Fibroblast of skin of scalp (primary cell): ENCODE results near the gene FMO3. TPM values are rescaled to one million over a fixed set of nuclear protein-coding genes. Genes with fewer than 3 reads are reported as not detected.

ENCODE experiments used
- DNase-seq: peaks from one replicate; pipeline ENCODE4 v3.0.0-alpha.2; 2013
- polyA plus RNA-seq, 2 experiments: library from polyadenylated mRNA; unstranded; fragments of 120-200 nt; gene quantifications; one replicate each; pipeline ENCODE4 v1.2.1, GENCODE V29; 2013; ENCODE audit not compliant: insufficient read length in 2 of 2

Gene FMO3
- polyA plus RNA-seq (2013, experiment 1 of 2; ENCODE audit: insufficient read length), result 0.54 TPM
- 0.57 TPM for polyA plus RNA-seq (2013, experiment 2 of 2; ENCODE audit: insufficient read length)

DNA sequence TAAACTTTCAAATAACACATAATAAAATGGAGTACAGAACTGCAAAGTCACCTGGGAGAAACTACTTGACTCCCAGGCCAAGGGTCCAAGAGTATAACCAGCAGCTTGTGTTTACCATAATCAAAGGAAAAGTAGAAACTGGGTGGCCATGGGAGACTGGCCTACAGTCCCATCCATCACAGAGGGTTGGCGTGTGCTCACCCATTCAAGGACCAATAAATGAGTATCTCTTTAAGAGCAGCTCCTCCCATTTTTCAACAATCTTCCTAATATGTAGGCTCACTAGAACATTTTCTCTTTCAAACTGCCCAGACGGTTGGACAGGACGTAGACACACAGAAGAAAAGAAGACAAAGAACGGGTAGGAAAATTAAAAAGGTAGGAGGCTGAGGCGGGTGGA lies at the start of gene FMO3:
FMO3 (plus strand) TSS at position 302 of the 400 bp plus-strand sequence. CDS start 1,754 bp downstream, outside the sequence.
- no peak for DNase-seq

- DNase-seq, result no peak
These were observed 42.7 kb upstream of the FMO3 start for GRCh38 chr1:171048014-171048413.

DNA sequence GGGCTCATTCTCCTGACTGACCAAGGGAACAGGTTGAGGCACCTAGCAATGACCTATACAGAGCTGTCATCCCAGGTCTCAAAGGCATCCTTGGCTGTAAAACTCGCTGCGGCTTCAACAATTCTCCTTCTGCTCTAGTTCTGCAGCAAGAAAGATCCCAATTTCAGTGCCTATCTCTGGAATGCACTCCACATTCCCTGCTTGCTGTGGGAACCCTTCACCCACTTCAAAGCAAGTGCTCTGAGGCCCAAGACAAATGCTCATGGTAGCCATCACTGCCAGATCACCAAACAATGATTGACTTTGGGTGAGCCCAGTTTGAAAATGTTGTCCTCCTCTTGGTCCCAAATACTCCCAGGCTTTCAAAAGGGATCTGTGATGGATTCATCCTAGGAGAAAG lies 37.7 kb upstream of the FMO3 start:
- no peak for DNase-seq

DNA sequence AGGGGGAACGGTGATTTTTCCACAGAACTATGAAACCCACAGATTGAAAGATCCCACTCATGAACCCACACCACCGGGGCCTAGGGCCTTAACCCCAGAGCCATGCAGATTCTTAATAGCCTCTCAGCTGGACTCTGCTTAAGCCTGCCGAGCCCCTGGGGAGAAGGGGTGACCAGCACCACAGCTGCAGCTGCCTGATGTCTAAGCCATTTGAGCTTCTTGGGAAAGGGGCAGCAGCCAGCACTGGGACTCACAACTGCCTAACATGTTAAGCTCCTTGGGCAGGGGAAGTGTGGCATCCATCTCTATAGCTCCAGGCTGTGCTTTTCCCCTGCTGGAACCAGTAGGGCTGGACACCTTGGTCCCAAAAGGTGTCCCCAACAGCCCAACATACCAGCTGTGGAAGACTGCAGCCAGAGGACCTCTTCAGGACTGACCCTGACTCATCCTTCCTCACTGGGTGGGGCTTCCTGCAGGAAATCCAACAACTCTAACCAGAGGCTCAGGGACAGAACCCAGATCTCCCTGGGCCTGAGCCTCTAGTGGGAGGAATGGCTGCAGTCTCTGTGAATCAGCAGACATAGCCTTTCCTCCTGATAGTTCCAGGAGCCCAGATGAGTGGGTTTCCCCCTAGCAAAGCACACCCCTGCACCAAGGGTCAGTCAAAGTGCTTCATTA lies 34.6 kb upstream of the FMO3 start:
- DNase-seq, result peak; percentile 36

GRCh38 chr1:171061425-171062143 lies 29.1 kb upstream of the FMO3 start:
- DNase-seq, result no peak

DNA sequence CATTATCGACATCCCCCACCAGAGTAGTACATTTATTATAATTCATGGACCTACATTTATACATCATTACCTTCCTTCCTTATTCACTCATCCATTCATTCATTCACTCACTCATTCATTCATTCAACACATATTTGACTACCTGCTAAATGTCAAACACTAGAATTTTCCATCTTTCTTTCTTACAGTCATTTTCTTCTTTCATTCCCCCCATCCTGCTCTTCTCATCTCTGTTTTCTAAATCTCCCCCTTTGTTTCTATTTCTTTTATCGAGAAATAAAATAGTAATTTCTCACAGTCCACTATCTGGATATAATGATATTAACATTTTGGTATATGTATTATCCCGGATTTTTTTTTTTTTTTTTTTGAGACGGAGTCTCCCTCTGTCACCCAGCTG lies 27.8 kb upstream of the FMO3 start:
- DNase-seq, result no peak

- DNase-seq, result no peak
These were observed 15.7 kb upstream of the FMO3 start for GRCh38 chr1:171075041-171075440.

GRCh38 chr1:171081314-171081753 lies 9.4 kb upstream of the FMO3 start:
- peak; percentile 71 for DNase-seq

DNA sequence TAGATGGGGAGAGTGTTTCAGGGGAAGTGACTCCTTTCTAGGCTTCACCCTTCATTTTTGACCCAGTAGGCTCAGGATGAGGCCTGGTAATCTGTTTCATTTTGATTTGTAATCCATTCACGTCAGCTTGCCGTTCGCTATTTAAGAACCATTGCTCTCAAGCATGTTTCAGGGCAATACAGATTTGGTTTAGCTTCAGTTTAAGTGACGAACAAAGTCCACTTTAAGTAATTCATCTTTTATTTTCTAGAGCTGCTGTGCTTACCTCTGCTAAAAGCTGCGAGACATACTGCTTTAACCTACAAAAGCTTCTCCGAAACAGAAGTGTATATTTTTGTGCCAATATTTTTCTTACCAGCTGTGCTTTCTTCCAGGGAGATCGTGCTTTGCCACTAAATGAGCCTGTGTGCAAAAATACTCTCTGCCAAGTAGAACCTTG lies 8.9 kb upstream of the FMO3 start:
- no peak for DNase-seq

DNA sequence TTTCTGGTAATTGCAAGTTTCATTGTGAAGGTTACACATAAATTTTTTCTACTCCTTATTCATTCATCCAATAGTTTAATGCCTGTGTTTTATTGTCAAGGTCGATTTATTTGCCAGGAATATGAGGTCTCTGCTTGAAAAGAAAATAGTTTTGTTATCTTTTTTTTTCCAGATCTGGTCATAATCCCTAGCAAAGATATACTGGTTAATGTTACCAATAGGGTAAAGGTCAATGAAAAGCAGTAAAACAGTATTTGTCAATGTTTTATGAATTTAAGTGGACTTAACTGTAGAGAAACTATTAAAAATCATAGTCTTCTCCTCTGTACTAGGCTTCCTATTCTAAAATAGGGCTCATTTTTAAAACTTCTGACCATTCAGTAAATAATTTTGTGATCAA lies 8.1 kb upstream of the FMO3 start:
- no peak for DNase-seq

DNA sequence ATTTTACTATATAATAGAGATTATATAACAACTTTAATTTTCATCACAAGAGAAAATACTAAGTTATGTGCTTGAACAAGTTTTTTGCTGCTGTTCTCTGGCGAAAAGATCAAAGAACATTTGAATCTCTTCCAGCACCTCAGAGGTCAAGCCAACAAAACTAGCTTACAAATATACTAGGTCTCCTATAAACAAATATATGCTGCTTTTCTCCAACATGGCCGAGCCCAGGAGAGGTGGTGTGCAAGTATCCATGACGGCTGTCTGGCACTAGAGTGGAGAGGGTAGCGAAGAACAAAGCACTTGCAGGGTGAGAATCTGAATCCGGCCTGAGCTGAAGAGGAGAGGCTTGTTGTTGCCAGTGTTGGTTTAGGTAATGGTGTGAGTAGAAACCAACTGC lies 7.5 kb upstream of the FMO3 start:
- no peak for DNase-seq

DNA sequence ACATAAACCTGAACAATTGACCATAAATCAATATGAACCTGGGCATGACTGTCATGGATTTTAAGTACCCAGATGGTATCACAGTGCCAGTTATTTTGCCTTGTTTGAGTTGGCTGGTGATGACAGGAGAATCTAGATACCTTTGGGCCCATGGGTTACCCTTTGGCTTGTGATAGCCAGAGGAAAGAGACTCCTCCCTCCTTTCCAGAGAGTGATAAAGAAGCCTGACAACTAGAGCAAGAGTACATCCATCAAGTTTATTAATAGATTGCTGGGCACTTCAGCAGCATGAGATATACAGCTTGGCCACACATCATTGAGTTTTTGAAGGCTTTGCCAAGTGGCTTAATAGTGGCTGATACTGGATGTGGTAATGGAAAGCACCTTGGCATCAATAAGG lies 6.6 kb upstream of the FMO3 start:
- no peak for DNase-seq

DNA sequence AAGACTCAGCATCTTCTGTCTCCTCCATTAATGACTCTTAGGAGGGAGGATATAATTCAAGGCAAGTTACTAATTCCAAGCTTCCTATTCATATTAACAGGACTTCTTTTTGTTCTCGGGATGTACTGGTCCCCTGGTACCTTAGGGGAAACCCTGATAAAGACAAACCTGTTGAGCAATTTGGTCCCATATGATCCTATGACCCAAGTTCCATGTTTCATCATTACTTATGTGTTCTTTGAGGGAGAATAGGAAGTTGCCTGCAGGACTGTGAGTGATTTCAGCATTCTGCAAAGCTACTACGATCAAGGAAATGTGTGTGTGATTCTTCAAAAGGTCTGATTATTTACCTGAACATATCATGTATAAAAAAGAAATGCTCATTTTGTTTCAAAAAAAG lies 5.8 kb upstream of the FMO3 start:
- no peak for DNase-seq

DNA sequence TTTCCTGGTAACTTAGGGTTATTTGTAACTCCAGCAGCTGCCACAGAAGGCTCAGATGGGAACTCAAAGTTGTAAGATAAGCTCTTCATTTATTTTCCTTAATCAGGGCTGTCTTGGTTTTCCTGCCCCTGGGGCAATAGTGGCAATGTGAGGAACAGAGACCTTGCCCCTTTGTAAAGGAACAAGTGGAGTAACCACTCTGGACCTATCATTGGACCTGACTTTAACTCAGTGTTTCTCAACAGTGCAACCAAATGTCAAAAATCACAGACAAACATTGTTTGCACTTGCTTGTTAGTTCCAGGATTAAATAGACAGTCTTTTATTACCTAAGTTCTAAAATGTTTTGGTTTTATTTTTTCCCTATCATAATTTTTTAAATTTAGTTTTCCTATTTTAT lies 2.8 kb upstream of the FMO3 start:
- DNase-seq, result no peak

- no peak for DNase-seq
These were observed 13.2 kb downstream of the FMO3 start for GRCh38 chr1:171103862-171104261.

- DNase-seq, result peak; percentile 37
These were observed 16.7 kb downstream of the FMO3 start for GRCh38 chr1:171107262-171107940.

DNA sequence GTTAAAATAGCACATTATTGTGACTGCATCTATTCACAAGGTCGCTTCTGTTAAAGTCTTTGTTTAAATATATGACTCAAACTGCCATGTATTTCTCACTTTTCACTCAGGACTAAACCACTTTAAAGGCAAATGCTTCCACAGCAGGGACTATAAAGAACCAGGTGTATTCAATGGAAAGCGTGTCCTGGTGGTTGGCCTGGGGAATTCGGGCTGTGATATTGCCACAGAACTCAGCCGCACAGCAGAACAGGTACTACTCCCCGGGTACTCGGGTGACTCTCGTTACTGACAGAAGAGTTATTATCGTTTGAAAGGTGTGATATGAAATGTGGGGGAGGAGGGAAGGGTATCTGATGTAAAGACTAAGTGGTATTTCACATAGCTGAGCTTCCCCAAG lies 17.3 kb downstream of the FMO3 start:
- DNase-seq, result no peak

GRCh38 chr1:171109966-171110365 lies 19.3 kb downstream of the FMO3 start:
- DNase-seq, result no peak

DNA sequence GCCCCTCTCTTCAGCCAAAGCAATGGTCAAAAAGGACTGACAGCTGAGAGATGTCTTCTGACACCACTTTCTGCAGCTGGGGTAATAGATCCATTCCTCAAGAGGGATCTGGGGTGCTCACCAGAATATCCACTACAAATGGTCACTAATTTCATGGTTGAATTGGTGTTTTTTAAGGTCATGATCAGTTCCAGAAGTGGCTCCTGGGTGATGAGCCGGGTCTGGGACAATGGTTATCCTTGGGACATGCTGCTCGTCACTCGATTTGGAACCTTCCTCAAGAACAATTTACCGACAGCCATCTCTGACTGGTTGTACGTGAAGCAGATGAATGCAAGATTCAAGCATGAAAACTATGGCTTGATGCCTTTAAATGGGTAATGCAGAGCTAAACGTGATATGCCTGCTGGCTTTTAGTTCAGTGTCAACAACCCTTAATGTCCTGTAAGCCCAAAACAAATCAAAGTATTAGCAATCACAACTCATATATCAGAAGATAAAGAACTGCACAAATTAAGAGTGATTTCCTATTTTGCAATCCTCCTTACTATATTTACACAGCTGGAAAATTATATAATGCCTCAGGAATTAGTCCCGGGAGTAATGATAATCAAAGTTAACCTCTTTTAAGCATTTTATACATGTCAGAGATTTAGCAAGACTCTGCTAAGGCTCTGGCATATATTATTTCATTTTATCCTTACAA lies 20.1 kb downstream of the FMO3 start:
- peak; percentile 75 for DNase-seq

GRCh38 chr1:171112119-171112518 lies 21.4 kb downstream of the FMO3 start:
- DNase-seq, result no peak

- DNase-seq, result peak; percentile 60
These were observed 22.7 kb downstream of the FMO3 start for GRCh38 chr1:171113382-171113781.

- no peak for DNase-seq
These were observed 24.7 kb downstream of the FMO3 start for GRCh38 chr1:171115280-171115897.
